Epithelial cell of proximal tubule (primary cell): Measurements from ENCODE around the gene RNF114. TPM values are rescaled to one million over a fixed set of nuclear protein-coding genes. Genes with fewer than 3 reads are reported as not detected.

Experiments
- DNase-seq: peaks from one replicate; pipeline ENCODE4 v3.0.0-alpha.2; 2011; ENCODE audit warnings: low read depth
- H3K4me3 ChIP-seq: 2 replicates; pipeline ENCODE4 v1.5.1; 2011; ENCODE audit warnings: low read depth, mild to moderate bottlenecking, low read length
- total RNA-seq: library from RNA; depleted of rRNA; stranded (reverse); fragments of >200 nt; gene quantifications from 2 replicates; pipeline ENCODE4 v1.2.3, GENCODE V29; 2015
- TF ChIP-seq, protein P1 (sequence below): conservative IDR thresholded peaks from 2 replicates; pipeline ENCODE4 v1.5.1; 2012; ENCODE audit warnings: low read depth, mild to moderate bottlenecking, low read length

Gene RNF114
- total RNA-seq, 1 donor from 2014 or later: 157 TPM

DNA sequence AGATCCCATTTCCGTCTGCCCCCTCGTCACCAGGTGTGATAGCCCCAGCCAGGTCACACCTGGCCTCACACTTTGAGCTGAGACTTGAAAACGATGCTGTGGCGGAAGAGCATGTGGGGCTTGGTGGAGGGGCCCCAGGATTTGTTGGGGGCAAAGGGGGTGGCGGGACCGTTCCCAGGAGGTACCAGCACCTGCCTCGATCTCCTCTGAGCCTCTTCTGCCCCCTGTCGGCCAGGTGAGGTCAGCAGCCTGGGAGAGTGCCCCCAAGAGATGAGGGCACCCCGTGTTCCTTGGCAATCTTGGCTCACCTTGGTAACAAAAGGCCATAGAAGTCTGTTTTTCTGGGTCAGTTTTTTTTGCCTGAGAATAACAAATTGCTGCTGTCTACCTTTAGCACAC is 46.3 kb upstream of the RNF114 start:
- DNase-seq: no peak
- TF ChIP-seq, protein P1, sequence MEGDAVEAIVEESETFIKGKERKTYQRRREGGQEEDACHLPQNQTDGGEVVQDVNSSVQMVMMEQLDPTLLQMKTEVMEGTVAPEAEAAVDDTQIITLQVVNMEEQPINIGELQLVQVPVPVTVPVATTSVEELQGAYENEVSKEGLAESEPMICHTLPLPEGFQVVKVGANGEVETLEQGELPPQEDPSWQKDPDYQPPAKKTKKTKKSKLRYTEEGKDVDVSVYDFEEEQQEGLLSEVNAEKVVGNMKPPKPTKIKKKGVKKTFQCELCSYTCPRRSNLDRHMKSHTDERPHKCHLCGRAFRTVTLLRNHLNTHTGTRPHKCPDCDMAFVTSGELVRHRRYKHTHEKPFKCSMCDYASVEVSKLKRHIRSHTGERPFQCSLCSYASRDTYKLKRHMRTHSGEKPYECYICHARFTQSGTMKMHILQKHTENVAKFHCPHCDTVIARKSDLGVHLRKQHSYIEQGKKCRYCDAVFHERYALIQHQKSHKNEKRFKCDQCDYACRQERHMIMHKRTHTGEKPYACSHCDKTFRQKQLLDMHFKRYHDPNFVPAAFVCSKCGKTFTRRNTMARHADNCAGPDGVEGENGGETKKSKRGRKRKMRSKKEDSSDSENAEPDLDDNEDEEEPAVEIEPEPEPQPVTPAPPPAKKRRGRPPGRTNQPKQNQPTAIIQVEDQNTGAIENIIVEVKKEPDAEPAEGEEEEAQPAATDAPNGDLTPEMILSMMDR: peak; percentile 29
- no peak overlapping the region for H3K4me3 ChIP-seq

DNA sequence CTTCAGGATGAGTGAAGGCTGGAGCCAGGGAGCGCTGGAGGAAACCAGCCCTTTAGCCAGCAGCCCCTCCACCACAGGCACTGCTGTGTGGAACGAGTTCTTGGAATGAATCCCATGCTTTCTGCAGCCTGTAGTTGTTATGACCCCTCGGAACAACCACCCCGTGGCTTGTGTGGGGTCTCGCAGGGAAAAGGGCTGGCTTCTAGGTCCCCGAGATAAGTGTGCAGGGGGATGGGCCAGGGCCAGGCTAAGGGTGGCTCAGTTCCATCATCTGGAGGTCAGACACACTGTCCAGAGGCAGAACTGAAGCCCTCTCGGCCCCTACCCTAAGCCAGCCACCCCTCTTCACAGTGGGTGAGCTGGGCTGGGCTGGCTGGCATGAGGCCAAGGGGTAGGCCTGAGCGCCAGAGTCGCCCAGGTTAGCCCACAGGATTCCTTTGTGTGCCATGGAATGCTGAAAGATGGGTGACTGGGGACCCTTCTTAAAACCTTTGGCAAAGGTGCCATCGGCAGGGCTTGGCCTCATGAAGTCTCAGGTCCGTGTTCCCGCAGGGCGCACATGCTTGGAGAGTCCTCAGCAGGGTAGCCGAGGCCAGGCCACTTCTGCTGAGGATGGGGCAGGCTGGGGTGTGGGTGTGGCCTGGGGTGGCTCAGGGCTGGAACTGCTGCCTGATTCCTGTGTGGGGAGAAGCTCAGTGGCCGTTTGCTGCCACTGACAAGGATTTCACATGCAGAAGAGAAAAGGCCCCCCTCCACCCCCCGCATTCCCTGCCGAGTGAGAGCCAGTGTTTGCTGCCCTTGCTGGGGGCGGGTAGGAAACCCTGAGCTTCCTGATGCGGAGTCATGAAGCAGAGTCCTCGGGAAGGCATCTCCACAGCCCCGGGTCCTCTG is 45.5 kb upstream of the RNF114 start:
- H3K4me3 ChIP-seq: no peak overlapping the region
- TF ChIP-seq, protein P1: no peak
- DNase-seq: no peak

DNA sequence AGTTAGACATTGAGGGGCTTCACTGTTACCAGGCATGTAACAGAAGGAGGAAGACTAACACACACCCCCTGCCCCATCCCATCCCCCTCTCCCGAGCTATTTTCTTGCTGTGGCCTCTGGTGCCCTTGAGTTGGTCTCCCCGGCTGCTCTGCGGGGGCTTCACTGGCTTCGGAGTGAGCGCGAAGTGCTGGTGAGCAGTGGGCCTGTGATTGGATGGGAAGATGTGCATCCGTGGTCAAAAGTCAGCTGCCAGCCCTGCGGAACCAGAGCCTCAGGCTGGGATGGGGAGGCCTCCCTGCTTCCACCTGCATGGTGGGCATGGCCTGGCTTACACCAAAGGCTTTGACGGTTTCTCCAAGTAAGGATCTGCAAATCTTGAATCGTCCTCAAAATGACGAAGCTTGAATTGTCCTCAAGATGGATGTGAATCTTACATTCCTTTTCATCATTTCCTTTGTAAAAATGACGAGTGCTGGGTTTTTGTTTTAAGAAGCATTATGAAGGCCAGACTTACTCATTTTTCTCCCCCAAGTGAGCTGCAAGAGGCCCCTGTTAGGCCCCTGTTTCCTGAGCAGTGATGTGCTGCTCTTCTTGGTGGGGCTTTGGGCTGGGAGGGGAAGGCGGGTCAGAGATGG is 44.6 kb upstream of the RNF114 start:
- no peak overlapping the region for H3K4me3 ChIP-seq
- TF ChIP-seq, protein P1: no peak
- no peak for DNase-seq

DNA sequence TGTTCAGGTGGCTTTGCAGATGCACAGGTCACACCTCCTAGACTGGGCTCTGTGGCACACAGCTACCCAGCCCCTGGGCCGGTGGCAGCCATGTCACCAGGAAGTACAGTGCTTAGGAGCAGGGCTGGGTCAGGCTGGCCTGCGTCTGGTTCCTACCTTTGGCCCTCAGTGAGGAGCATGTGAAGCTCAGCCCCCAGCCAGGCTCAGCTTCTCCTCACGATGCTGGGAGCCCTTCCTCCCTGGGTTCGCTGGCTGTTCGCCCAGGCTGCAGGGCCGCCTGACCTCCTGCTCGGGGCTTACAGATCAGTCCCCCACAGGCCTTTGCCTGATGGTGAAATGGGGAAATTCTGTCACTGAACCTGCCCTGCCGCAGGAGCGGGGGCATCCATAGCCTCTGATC is 43.9 kb upstream of the RNF114 start:
- TF ChIP-seq, protein P1: no peak
- H3K4me3 ChIP-seq: no peak overlapping the region
- DNase-seq: no peak

DNA sequence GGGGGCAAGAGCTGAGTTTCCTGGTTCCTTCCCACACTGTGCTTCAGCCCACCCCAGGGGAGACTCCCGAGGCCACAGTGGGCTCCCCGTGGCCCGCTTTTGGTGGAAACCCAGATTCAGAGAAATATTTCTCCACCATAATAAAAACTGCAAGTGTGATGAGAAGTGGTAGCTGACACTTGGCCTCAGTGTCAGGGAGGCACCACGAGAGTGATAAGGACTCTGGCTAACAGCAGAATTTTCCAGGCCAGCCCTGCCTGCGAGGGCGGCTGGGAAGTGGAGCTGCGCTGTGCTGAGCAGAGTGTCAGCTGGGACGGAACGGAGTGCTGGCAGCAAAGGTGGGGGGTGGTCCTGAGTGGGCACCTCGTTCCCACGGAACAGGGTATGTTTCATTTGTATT is 43.4 kb upstream of the RNF114 start:
- DNase-seq: no peak
- TF ChIP-seq, protein P1: no peak

DNA sequence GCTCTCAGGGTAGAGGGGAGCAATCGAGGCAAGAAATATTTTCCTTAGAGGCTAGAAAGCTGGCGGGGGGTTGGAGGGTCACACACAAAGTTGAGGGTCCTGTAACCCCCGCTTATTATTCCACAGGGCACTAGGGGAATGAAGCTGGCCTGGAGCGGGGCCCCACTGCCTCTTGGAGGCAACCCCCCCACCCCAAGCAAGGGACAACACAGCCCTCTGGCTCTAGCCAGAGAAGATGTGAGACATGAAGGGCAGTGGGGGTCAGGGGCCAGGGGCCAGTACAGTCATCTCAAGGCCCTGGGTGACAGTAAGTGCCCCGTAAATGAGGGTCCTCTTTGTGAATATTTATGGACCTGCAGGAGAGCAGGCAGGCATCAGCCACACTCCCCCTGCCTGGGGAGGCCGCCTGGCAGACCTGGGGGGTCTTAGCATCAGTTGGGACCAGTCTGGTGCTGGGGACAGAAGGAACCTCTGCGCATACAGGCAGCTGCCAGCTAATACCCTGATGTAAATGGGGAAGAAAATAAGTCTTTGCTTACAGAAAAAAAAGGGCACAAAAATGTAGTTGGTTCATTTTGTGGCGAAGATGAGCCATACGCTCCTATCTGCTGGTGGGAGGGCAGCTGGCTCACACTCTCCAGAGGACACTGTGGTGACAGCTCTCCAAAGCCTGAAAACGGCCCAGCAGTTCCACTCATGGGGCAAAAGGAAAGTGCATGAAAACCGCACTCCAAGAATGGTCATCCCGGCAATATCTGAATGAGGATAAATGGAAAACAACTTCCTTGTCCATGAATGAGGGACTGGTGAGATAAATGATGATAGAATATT is 42.7 kb upstream of the RNF114 start:
- DNase-seq: no peak
- TF ChIP-seq, protein P1: no peak

More for the DNA sequence above, 43.4 kb upstream of the RNF114 start:
- no peak overlapping the region for H3K4me3 ChIP-seq

More for the DNA sequence above, 42.7 kb upstream of the RNF114 start:
- H3K4me3 ChIP-seq: no peak overlapping the region
